ENCODE measurements around the gene RIOX2.

The RIOX2 gene

GRCh38 chr3:97954228-97954827 is 17.9 kb downstream of the RIOX2 start:
- DNase-seq (ENCODE audit: low read depth in 4 of 4, low spot score in 1 of 4): no peak

- no peak for DNase-seq (ENCODE audit: low read depth in 4 of 4, low spot score in 1 of 4)
These were observed 19.4 kb downstream of the RIOX2 start for GRCh38 chr3:97952872-97953271.

GRCh38 chr3:97952280-97952679 is 20.0 kb downstream of the RIOX2 start:
- no peak for DNase-seq (ENCODE audit: low read depth in 4 of 4, low spot score in 1 of 4)

GRCh38 chr3:97950360-97950759 is 21.9 kb downstream of the RIOX2 start:
- DNase-seq (ENCODE audit: low read depth in 4 of 4, low spot score in 1 of 4): no peak

- DNase-seq (ENCODE audit: low read depth in 4 of 4, low spot score in 1 of 4): no peak
These were observed 22.5 kb downstream of the RIOX2 start for GRCh38 chr3:97949743-97950142.

GRCh38 chr3:97949110-97949485 is 23.1 kb downstream of the RIOX2 start:
- no peak for DNase-seq (ENCODE audit: low read depth in 4 of 4, low spot score in 1 of 4)

- DNase-seq (ENCODE audit: low read depth in 4 of 4, low spot score in 1 of 4): no peak
These were observed 23.7 kb downstream of the RIOX2 start for GRCh38 chr3:97948351-97949109.

GRCh38 chr3:97942801-97943546 is 29.3 kb downstream of the RIOX2 start:
- DNase-seq (ENCODE audit: low read depth in 4 of 4, low spot score in 1 of 4): no peak

- DNase-seq (ENCODE audit: low read depth in 4 of 4, low spot score in 1 of 4): no peak
These were observed 32.2 kb downstream of the RIOX2 start for GRCh38 chr3:97940034-97940433.

GRCh38 chr3:97939401-97939800 is 32.8 kb downstream of the RIOX2 start:
- DNase-seq (ENCODE audit: low read depth in 4 of 4, low spot score in 1 of 4): no peak

GRCh38 chr3:97938444-97938843 is 33.8 kb downstream of the RIOX2 start:
- no peak for DNase-seq (ENCODE audit: low read depth in 4 of 4, low spot score in 1 of 4)

GRCh38 chr3:97937205-97937604 is 35.0 kb downstream of the RIOX2 start:
- DNase-seq (ENCODE audit: low read depth in 4 of 4, low spot score in 1 of 4): no peak

- no peak for DNase-seq (ENCODE audit: low read depth in 4 of 4, low spot score in 1 of 4)
These were observed 36.4 kb downstream of the RIOX2 start for GRCh38 chr3:97935842-97936241.

GRCh38 chr3:97934980-97935695 is 37.1 kb downstream of the RIOX2 start:
- DNase-seq (ENCODE audit: low read depth in 4 of 4, low spot score in 1 of 4): no peak

GRCh38 chr3:97932387-97932801 is 39.8 kb downstream of the RIOX2 start:
- DNase-seq (ENCODE audit: low read depth in 4 of 4, low spot score in 1 of 4): no peak

- DNase-seq (ENCODE audit: low read depth in 4 of 4, low spot score in 1 of 4): no peak
These were observed 41.0 kb downstream of the RIOX2 start for GRCh38 chr3:97931218-97931617.

- no peak for DNase-seq (ENCODE audit: low read depth in 4 of 4, low spot score in 1 of 4)
These were observed 42.2 kb downstream of the RIOX2 start for GRCh38 chr3:97930018-97930417.

GRCh38 chr3:97928986-97929385 is 43.2 kb downstream of the RIOX2 start:
- DNase-seq (ENCODE audit: low read depth in 4 of 4, low spot score in 1 of 4): no peak

- no peak for DNase-seq (ENCODE audit: low read depth in 4 of 4, low spot score in 1 of 4)
These were observed 44.5 kb downstream of the RIOX2 start for GRCh38 chr3:97927704-97928103.

- DNase-seq (ENCODE audit: low read depth in 4 of 4, low spot score in 1 of 4): no peak
These were observed 54.3 kb downstream of the RIOX2 start for GRCh38 chr3:97917813-97918536.

GRCh38 chr3:97916576-97916975 is 55.7 kb downstream of the RIOX2 start:
- no peak for DNase-seq (ENCODE audit: low read depth in 4 of 4, low spot score in 1 of 4)

All from stimulated activated CD4-positive, alpha-beta T cell treated with anti-CD3 and anti-CD28 coated beads, Interleukin-1b, Interleukin-23, amount 100 ng/mL, for 24 hours (primary cell).